GM21360 (cell line): ENCODE results near the gene MAD2L1.

ENCODE experiments used
- ATAC-seq: cut with Tn5 transposase; IDR thresholded peaks from one replicate; pipeline ENCODE4 v1.9.1; 2021; ENCODE audit warnings: mild to moderate bottlenecking, moderate library complexity; ENCODE audit not compliant: unreplicated experiment

MAD2L1 gene

DNA sequence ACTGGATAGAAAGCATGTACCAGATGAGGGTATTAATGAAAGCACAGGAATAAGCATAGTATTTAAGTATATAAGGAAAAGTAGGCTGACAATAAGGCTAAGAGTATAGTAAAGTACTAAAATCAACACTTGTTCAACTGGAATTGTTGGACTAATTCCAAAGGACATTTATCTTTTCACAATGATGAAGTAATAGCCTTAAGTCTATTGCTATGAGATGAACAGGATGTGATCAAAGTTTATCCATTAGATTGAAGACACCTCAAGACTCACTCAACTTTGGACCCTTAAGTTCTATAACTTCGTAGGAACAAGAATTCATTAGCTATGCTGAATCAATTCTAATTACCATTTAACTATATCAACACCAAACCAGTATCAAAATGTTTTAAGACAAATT, 7.6 kb downstream of the MAD2L1 start:
- no peak for ATAC-seq

DNA sequence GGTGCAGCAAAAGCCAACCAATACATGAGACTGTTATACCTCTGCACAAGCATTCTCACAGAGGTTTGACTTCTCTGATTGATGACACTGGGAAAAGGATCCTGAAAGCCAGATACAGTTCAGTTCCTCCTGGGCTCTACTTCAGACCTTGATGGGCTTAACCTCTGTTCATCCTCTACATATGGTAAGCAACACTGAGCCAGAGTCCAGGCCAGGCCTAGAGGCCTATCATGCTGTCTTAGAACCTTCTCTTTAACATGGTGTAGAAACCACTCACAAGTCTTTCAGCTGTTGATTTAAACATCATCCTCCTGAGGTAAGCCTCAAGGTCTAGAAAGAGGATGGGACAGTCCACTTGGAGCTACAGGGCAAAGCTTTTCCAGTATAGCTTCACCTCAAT, 9.2 kb downstream of the MAD2L1 start:
- no peak for ATAC-seq

DNA sequence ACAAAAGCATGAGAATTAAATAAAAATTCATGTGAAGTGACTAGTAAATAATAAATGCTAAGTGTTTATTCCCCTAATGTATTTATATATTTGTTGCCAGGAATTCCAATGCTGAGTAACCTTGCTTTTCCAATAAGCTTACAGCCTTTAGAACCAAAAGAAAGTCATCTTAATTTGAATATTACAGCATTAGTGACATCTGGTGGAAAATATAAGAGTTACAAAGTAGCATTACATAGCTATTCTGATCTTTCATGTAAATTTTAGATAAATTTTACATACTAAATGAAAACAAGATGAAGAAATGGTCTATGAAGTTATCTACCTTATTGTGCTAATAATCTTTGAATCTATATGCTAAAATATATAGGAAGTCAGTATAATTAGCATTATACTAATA, 10.4 kb downstream of the MAD2L1 start:
- ATAC-seq: no peak

DNA sequence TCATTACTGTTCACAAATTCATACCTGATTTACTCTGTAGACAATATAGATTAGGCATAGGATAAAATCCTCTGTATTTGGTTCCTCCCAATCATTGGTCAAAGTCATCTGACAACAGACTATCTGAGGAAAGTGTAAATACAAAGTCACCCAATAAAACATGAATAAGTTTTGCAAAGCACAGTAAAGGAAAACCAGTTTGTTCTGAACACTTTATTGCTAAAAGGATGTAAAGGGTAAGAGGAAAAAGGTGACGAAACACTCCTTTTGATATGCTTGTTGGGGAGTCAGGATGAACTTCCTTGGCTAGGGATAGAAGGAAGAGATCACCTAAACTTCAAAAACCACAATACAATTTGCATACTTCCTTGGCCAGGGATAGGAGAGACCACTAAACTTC, 10.9 kb downstream of the MAD2L1 start:
- no peak for ATAC-seq

DNA sequence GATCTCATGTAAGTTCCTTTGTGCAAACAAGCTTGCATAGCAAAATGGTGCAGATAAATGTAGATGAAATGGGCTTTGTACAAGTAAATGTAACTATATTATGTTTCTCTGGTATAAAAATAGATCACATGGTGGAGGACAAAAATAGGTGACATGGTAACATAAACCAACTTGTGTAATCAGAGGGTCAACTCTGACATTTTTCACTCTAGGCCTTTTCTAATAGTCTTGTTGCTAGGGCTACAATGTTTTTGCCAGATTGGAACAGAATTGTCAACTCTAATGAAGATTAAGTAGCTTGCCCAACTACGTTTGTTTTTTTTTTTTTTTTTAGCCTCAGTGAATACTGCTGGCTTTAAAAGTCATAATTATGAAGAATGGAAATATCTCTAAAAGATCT, 11.5 kb downstream of the MAD2L1 start:
- ATAC-seq: no peak

DNA sequence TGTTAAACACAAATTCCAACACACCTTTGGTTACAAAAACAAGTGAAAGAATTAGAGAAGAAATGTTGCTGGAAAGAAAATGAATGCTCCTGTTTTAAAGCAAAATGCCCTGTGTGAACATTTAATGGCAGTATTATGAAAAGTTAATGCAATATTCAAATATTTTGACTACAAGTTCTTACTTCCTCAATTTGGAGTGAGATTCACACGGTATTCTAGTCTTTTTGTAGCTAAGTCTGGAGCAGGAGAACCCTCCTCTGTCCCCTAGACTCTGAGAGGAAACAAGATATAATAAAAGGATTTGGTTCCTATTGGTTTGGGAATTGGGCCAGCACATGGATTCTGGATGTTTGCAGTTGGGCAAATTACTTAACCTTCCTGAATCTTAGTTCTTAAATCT, 12.7 kb downstream of the MAD2L1 start:
- ATAC-seq: peak; percentile 43

DNA sequence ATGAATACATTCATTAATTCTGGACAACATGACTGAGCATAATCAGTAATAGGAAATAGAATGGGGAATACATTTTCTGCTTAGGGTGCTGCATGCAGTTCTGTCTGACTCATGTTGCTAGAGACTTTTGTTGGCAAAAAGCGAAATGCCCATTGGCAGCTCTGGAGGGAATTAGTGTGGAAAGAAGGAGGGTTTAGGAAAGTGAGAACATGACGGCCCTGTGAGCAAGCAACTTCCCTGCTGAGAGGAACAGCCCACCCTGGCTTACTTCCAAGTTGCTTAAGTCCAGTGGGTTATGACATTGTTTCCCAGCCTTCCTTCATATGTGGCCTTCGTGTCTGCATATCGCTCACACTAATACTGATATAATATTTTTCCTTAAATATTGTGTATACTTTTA, 13.8 kb downstream of the MAD2L1 start:
- no peak for ATAC-seq

DNA sequence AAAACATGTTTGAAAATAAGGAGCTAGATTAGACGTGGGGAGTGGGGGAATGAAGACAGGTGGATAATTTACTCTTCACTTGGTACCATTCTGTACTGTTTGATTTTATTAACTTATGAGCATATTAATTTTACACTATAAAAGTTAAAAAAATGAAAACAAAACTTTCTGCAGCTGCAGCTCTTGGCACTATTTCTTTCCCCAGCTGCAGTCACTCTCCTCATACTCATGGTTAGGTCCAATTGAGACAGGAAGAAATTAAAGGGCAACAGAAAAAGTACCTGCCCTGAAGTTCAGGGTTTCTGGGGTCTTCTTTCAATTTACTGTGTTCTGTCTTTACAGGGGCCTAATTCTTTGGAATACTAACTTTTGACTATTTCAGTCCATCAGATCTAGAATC, 15.4 kb downstream of the MAD2L1 start:
- no peak for ATAC-seq

DNA sequence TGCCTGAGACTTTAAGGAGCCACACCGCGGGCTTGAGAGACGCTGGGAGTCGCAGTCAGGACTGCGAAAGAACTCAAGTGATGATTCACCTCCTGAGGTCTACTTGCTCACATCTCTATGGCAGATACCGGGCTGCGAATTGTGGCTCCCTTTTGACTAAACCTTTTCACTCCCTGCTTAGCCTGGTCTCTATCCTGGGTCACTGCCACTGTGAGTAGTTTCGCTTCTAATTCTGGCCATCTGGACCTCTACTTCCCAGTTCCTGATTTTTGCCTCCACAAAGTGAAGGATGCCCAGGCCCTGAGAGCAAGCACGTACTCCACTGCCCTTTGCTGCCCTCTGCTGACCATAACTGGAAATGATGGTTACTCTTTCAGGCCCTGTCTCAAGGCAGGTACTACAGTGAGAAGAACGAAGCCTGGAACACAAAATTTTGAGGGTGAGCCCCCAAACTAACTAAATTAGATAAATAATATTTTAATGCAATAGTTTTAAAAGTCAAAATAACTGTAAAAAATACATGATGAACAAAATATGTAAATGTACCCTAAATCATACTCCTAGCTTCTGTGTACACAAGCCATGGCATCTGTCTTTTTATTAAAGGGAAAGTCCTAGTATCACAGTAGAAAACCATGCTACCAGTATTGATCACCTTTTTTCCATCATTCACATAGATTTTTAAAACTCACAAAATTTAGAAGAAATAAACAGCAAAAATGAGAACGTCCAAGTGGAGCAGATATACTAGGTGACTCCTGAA, 16.7 kb downstream of the MAD2L1 start:
- peak; percentile 92 for ATAC-seq

DNA sequence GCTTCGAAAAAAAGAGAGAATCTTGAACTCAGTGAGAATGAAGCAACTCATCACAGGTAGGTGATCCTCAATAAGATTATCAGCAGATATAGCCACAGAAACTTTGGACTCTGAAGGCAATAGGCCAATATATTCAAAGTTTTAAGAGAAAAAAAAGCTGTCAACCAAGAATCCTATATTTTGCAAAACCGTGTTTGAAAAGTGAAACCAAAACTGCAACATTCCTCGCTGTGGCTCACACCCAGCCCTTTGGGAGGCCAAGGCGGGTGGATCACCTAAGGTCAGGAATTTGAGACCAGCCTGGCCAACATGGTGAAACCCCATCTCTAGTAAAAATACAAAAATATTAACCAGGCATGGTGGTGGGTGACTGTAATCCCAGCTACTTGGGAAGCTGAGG, 22.8 kb downstream of the MAD2L1 start:
- ATAC-seq: no peak

DNA sequence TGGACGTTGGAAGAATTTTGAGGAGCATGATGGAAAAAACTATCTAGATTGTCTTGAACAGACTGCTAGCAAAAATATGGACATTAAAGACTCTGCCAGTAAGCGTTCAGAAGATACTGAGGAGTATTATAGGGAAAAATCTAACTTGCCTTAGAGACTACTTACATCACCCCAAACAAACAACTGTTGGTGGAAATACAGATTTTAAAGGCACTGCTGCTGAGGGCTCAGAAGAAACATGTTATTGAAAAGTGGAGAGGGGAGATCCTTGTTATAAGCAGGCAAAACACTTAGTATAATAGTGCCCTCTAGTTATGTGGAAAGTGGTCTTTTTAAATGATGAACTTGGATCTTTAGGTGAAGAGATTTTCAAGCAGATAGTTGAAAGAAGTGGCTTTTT, 29.2 kb downstream of the MAD2L1 start:
- no peak for ATAC-seq

DNA sequence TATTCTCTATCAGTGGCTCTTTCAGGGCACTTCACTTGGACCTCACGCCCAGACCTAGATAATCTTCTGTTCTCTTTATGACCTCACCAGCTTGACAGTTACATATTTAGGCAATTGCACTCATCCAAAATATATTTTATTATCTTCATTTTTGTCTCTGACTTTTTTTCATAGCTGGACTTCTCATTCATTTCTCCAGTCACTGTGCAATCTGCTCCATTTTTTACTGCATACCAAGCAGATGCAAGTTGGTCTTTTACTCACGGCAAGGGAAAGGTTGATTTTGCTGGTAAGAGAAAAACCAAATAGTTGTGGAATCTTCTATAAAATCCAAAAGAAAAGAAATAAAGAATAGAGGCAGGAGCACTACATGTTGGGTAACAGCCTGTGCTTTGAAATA, 31.7 kb downstream of the MAD2L1 start:
- ATAC-seq: no peak

DNA sequence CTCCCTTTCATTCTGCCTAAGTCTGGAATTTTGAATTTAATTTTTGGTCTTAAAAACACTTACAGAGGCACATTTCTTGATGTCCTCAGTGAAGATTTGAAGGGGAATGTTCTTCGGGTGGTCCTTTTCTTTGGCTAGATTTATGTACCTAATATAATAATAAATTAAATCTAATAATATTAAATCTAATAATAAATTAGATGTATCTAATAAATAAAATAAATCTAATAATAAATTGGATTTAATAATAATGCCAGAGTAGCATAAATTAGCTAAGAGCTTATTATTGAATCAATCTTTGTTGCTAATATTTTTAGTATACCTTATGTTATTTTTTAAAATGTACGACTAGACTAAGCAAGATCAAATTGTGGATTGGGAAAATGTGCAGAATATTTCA, 39.8 kb downstream of the MAD2L1 start:
- no peak for ATAC-seq

DNA sequence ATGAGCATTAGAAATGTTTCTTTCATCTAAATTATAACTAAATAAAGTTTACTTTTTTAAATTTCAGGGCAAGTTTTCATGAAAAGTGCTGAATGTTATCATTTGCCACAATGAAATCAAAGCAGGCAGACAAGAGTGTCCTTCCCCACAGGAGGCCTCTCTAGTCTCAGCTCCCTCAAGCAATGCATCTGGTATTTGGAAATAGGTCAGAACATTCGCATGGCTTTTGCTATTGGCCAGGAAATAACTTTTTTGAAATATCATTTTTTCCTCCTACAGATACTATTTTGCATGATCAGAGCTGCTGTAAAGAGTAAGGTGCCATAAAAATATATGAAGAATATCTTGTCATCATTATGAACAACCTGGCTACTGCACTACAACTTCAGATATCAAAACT, 41.1 kb downstream of the MAD2L1 start:
- no peak for ATAC-seq

DNA sequence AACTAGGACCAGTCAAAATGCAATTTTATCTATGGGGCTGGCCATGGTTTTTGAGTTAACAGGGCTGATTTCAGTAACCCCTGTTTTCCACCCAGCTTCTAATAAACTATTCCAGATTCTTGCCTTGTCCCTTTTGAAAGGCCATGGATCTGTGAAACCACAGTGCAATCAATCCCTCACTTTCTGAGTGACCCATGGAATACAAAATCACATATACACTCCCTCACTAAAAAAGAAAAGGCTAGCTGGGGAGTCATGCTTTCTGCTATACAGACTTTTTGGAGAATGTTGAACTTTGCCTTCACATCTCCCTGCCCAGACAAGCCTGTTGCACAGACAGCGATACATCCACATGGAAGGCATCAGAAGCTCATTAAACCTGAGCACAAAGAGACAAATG, 47.9 kb downstream of the MAD2L1 start:
- ATAC-seq: no peak

DNA sequence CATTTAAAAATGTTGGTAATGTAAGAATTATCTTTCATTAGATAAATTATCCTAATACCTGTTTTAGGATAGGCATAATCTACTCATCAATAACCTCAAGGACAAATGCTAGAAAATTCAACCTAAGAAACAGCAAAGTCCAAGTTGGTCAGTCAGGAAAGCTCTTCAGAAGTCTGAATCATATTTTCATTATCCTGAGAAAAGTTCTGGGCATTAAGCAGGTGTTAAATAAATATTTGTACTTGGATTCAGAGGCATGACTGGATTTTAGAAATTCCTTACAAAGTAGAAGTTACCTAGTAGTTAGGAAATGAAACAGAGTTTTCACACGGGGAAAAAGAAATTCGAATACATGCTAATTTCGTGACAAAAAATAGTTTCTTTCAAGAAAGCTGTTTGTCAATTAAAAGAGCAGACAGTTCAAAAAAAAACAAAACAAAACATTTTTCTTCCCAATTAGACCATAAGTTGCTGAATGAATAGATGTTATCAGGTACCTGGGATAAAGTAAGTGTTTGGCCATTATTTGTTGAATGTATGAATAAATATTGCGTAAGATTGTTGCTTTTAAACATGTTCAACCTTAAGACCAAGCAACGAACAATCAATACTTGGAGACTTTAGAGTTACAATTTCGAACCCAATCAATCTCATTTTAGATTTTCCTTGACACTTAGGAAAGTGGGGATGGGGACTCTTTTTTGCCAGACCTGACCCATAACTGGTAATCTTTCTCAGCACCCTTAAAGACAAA, 48.5 kb downstream of the MAD2L1 start:
- no peak for ATAC-seq

DNA sequence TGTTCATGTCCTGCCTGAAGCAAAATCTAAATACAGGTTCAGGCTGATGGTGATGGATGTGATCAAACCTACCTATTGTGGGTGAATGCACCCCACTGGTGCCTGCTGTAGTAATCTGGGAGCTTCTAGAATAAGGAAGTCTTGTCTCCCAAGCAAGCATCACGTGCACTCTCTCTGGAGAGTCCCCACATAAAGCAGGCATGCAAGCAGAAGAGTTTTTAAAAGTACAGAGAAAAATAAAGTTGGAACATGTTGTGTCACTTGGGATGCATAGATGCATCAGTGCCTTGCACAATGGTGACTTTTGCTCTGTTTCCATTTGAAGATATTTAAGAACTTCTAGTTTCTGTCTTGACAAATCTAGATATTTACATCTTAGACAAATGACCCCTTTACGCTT, 54.9 kb downstream of the MAD2L1 start:
- ATAC-seq: no peak

DNA sequence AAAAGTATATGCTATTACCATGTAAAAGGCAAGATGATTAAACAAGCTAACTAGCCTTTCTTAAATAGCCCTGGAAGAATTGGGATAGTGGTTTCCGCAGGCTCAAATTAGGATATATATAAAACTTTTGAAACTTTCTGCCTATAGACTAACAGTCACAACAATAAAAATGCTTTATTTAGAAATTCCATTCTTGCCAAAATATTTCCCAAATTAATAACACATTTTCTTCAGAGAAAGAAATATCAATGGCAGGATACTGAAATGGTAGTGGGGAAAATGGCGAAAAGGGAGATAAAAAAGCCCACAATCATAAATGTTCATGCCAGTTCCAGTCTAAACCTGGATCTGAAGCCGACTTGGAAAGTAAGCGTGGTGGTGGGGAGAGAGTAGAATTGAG, 56.0 kb downstream of the MAD2L1 start:
- no peak for ATAC-seq

DNA sequence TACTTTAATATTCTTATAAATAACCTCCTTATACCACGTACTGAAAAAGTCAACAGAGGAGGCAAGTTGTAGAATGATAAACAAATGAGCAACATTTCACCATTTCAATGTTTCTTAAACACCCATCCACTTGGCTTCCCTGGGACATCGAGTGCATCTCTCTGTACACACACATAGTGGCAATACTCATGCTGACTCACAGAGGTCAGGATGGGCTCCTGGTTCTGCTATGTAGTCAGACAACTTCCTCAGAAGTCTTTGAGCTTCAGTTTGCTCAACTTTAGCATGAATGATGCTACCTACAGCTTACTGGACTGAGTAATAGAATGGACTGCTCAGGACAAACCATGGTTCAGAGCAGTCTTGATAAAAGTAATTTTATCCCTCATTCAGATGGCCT, 56.9 kb downstream of the MAD2L1 start:
- no peak for ATAC-seq

DNA sequence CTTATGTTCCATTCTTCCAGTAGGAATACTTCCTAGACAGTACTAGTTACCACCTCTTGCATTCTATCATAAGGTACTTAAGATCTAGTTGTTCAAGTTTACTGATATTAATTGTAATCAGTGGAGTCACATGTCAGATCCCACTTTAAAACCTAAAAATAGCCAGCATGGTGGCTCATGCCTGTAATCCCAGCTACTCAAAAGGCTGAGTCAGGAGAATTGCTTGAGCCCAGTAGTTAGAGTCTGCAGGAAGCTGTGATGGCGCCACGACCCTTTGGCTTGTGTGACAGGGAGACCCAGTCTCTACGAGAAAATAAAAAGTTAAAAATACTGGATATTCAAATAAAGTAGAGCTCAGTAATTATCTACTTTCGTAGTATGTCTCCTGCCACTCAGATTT, 57.7 kb downstream of the MAD2L1 start:
- no peak for ATAC-seq

DNA sequence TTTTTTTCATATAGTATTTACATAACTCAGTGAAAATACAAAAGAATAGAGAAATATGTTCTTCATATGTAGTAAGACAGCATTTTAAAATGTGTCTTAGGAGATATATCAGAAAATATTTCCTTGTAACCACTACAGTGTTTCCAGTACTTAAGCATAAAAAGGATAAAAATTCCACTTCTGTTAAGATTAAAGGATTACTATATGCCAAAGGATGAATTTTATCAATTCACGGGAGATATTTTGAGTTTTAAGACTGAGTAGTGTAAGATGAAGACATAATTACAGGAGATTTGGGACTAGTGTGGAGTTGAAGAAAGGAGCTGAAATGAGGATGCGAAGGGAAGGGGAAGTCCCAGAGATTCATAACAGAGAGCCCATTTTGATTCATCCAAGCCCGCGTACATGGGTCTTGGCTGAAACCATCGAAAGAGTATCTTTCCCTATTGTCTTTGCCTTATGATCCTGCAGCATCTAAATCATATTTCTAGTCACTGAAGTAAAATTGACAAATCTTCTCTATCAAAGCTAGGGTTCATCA, 58.7 kb downstream of the MAD2L1 start:
- ATAC-seq: no peak

DNA sequence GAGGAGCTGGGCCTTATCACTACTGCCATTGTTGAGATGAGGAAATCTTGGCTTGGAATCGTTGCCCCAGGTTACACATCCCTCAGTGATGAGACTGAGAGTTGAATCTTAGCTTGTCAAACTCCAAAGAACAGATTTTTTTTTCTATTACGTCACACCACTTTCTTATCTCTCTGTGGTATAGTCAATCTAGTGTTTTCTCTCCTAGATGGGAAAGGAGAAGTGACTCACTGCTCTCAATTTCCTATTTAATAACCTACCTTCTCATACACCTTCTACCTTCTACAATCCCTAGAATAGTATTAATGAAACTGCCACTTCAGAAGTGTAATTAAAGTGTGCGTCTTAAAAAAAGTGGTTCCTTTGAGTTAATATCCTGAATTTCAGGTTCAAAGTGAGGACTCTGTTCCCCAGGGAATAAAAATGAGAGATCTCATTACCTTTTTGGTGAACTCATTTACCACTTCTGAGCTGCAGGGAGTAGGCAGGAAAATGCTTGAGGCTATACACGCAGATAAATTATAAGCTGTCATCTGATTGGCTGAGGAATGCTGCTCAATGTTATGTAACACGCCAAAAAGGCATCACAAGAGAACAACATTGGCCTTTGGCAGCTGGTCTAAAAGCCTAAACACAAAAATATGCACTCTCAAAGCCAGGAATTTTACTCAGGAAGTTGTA, 59.3 kb downstream of the MAD2L1 start:
- ATAC-seq: no peak
